ENCODE data around the gene RPS24.

Gene RPS24

GRCh38 chr10:78044699-78045098 is 11.0 kb downstream of the RPS24 start:
- no peak overlapping the region for H3K4me3 ChIP-seq (ENCODE audit: low read depth, low read length)

GRCh38 chr10:78045237-78045636 is 11.6 kb downstream of the RPS24 start:
- no peak for DNase-seq (ENCODE audit: low read depth)
- no peak overlapping the region for H3K4me3 ChIP-seq (ENCODE audit: low read depth, low read length)
- TF ChIP-seq MAX (IDR thresholded peaks at IDR 0.05; ENCODE audit: low read depth, low read length) = no peak
- no peak for TF ChIP-seq MYC (IDR thresholded peaks at IDR 0.05; ENCODE audit: low read depth, low read length)
- no peak for TF ChIP-seq CTCF (IDR thresholded peaks at IDR 0.05; ENCODE audit: low read depth, low read length)
- no peak for TF ChIP-seq POLR2A (IDR thresholded peaks at IDR 0.05; ENCODE audit: extremely low read depth, insufficient read length)

More at GRCh38 chr10:78044699-78045098, 11.0 kb downstream of the RPS24 start:
- no peak for TF ChIP-seq MAX (IDR thresholded peaks at IDR 0.05; ENCODE audit: low read depth, low read length)
- TF ChIP-seq CTCF (IDR thresholded peaks at IDR 0.05; ENCODE audit: low read depth, low read length) = no peak
- TF ChIP-seq POLR2A (IDR thresholded peaks at IDR 0.05; ENCODE audit: extremely low read depth, insufficient read length) = no peak
- no peak for TF ChIP-seq MYC (IDR thresholded peaks at IDR 0.05; ENCODE audit: low read depth, low read length)
- no peak for DNase-seq (ENCODE audit: low read depth)

- TF ChIP-seq CTCF (IDR thresholded peaks at IDR 0.05; ENCODE audit: low read depth, low read length) (no peak), MYC (IDR thresholded peaks at IDR 0.05; ENCODE audit: low read depth, low read length) (no peak), MAX (IDR thresholded peaks at IDR 0.05; ENCODE audit: low read depth, low read length) (no peak), POLR2A (IDR thresholded peaks at IDR 0.05; ENCODE audit: extremely low read depth, insufficient read length) (no peak)
- no peak for DNase-seq (ENCODE audit: low read depth)
- no peak overlapping the region for H3K4me3 ChIP-seq (ENCODE audit: low read depth, low read length)
These were observed 12.2 kb downstream of the RPS24 start for GRCh38 chr10:78045856-78046255.

GRCh38 chr10:78046711-78047269 is 13.1 kb downstream of the RPS24 start:
- DNase-seq (ENCODE audit: low read depth) = no peak
- no peak overlapping the region for H3K4me3 ChIP-seq (ENCODE audit: low read depth, low read length)
- no peak for TF ChIP-seq CTCF (IDR thresholded peaks at IDR 0.05; ENCODE audit: low read depth, low read length)
- no peak for TF ChIP-seq POLR2A (IDR thresholded peaks at IDR 0.05; ENCODE audit: extremely low read depth, insufficient read length)
- no peak for TF ChIP-seq MYC (IDR thresholded peaks at IDR 0.05; ENCODE audit: low read depth, low read length)
- TF ChIP-seq MAX (IDR thresholded peaks at IDR 0.05; ENCODE audit: low read depth, low read length) = no peak

GRCh38 chr10:78047314-78047891 is 13.7 kb downstream of the RPS24 start:
- DNase-seq (ENCODE audit: low read depth) = peak; percentile 87
- no peak overlapping the region for H3K4me3 ChIP-seq (ENCODE audit: low read depth, low read length)
- TF ChIP-seq POLR2A (IDR thresholded peaks at IDR 0.05; ENCODE audit: extremely low read depth, insufficient read length) (no peak), MAX (IDR thresholded peaks at IDR 0.05; ENCODE audit: low read depth, low read length) (peak; percentile 68), MYC (IDR thresholded peaks at IDR 0.05; ENCODE audit: low read depth, low read length) (no peak; the same call in 1 of the 2 replicates), CTCF (IDR thresholded peaks at IDR 0.05; ENCODE audit: low read depth, low read length) (peak; percentile 90)

Data from NB4 (cell line).